Measurements from ENCODE around the gene PKHD1. TPM values are rescaled to one million over a fixed set of nuclear protein-coding genes. Genes with fewer than 3 reads are reported as not detected.

Gene PKHD1
- total RNA-seq, 1 experiment from 2014 or later = 0.09 TPM

GRCh38 chr6:51594981-51595380 lies 492.4 kb downstream of the PKHD1 start:
- peaks cover 5 to 13% (median 9%) of the 10 kb centered on the region in 3 experiments; a peak in 6 of 7 replicates for H3K36me3 Mint-ChIP-seq (ENCODE audit: insufficient read depth in 1 of 3, low read depth in 3 of 3)
- no peak overlapping the region for H3K23ac ChIP-seq (ENCODE audit: insufficient read length, low read depth, low read length)
- no peaks in the 10 kb centered on the region for H3K9me3 ChIP-seq (ENCODE audit: control insufficient read depth, low read depth, low read length)
- H3K79me1 ChIP-seq (ENCODE audit: insufficient read depth, low read depth, low read length, poor library complexity, severe bottlenecking) = no peaks in the 10 kb centered on the region
- no peak overlapping the region for H2BK20ac ChIP-seq (ENCODE audit: low read depth, low read length, poor library complexity, severe bottlenecking)
- no peak overlapping the region for H2BK120ac ChIP-seq (ENCODE audit: low read depth, low read length, poor library complexity, severe bottlenecking)
- H3K9ac ChIP-seq (ENCODE audit: extremely low read depth, insufficient read length, low read length) = no peak overlapping the region
- peaks cover 2% of the 10 kb centered on the region; the same call in 1 of the 2 replicates for H3K27me3 Mint-ChIP-seq (ENCODE audit: low read depth)
- H3K4me1 Mint-ChIP-seq = no peaks in the 10 kb centered on the region
- no peak overlapping the region for H3K4me2 ChIP-seq (ENCODE audit: insufficient read depth, insufficient read length, low read length)
- H3T11ph ChIP-seq (ENCODE audit: low read length) = no peak overlapping the region
- H3K27ac Mint-ChIP-seq = no peak overlapping the region
- H3K4ac ChIP-seq (ENCODE audit: low read depth, low read length) = no peak overlapping the region
- no peaks in the 10 kb centered on the region for H3K23me2 ChIP-seq (ENCODE audit: insufficient read length, low read depth, low read length, poor library complexity, severe bottlenecking)
- no peak overlapping the region for H3K56ac ChIP-seq (ENCODE audit: insufficient read length, low read depth, low read length)
- no peaks in the 10 kb centered on the region for H3K79me2 ChIP-seq (ENCODE audit: insufficient read depth, low read length)
- no peak overlapping the region for H3K18ac ChIP-seq (ENCODE audit: insufficient read length, low read depth, low read length)
- H2BK12ac ChIP-seq (ENCODE audit: insufficient read length, low read depth, low read length) = no peak overlapping the region
- H3K14ac ChIP-seq (ENCODE audit: insufficient read depth, low read length) = no peak overlapping the region
- no peak overlapping the region for H4K91ac ChIP-seq (ENCODE audit: insufficient read length, low read depth, low read length)
- H3K9me3 Mint-ChIP-seq = peaks cover 12 to 20% of the 10 kb centered on the region in 2 experiments
- no CpG with 5 or more reads among the region's 1 CpG for WGBS (ENCODE audit: extremely low coverage, insufficient read length, low lambda C conversion rate)
- no peak for DNase-seq
- no peak overlapping the region for H4K5ac ChIP-seq (ENCODE audit: insufficient read length, low read depth, low read length)
- H2BK5ac ChIP-seq (ENCODE audit: insufficient read length, low read length) = no peak overlapping the region
- no peak for TF ChIP-seq CTCF (conservative IDR thresholded peaks at IDR 0.05)
- no peaks in the 10 kb centered on the region for H4K20me1 ChIP-seq (ENCODE audit: control insufficient read depth, insufficient read depth, insufficient read length)
- H3K27me3 ChIP-seq (ENCODE audit: insufficient read depth, low read length) = no peaks in the 10 kb centered on the region
- no peak overlapping the region for H3K27ac ChIP-seq (ENCODE audit: insufficient read length, low read depth, low read length)
- H2BK15ac ChIP-seq (ENCODE audit: low read depth, low read length) = no peak overlapping the region
- no peak overlapping the region for H2AFZ ChIP-seq (ENCODE audit: low read length)
- no peaks in the 10 kb centered on the region for H3K4me1 ChIP-seq (ENCODE audit: insufficient read depth, low read length)
- no peak overlapping the region for H2AK5ac ChIP-seq (ENCODE audit: insufficient read length, low read length)
- H3K4me3 Mint-ChIP-seq = no peak overlapping the region
- no peak overlapping the region for H4K8ac ChIP-seq (replicated peaks; ENCODE audit: insufficient read length, low read depth, low read length)
